Measurements from ENCODE around the gene FOXI1. TPM values are rescaled to one million over a fixed set of nuclear protein-coding genes. Genes with fewer than 3 reads are reported as not detected.
"Not testable (repeated sequence)": the region's sequence is repeated elsewhere in the genome, so short reads cannot be mapped to it uniquely, and the experiment has no call there.

The FOXI1 gene
- total RNA-seq, 1 donor from 2014 or later: not detected

DNA sequence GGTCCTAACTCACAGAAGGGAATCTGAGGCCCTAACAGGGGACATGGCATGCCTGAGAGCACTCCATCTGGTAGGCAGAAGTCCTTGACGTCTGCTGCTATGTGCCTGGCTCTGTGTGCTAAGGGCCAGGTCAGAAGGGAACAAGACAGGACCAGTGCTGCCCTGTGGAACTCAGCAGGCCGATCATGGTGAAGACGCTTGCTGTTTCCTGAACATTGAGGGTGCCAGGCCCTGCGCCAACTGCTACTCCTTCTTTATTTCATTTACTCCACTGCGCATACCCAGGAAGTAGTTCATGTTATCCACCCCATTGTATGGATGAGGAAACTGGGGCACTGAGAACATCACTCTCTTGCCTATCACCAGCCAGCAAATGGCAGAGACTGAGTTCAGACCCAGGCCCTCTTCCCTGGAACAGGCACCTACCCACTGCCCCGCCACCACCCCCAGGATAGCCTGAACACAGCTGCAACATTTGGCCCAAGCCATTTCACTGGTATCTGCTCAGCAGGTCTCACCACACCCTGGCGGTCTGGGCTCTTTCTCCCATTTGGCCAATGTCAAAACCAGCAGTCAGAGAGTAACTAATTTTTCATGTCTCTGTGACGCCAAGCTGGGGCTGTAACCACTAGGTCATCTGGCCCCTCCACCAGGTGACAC, 24.8 kb upstream of the FOXI1 start:
- no peak overlapping the region for H3K27ac Mint-ChIP-seq
- no peak for TF ChIP-seq CTCF (conservative IDR thresholded peaks at IDR 0.05)
- no peaks in the 10 kb centered on the region for H3K4me1 Mint-ChIP-seq (ENCODE audit: unreplicated experiment)
- H3K9me3 Mint-ChIP-seq: no peaks in the 10 kb centered on the region
- no peak for DNase-seq (ENCODE audit: extremely low spot score, unreplicated experiment)
- peaks cover 40% of the 10 kb centered on the region for H3K27me3 Mint-ChIP-seq
- H3K36me3 Mint-ChIP-seq: no peaks in the 10 kb centered on the region
- H3K4me3 Mint-ChIP-seq: no peak overlapping the region

- Mint-ChIP-seq H3K27ac (no peak overlapping the region), H3K4me1 (ENCODE audit: unreplicated experiment) (no peaks in the 10 kb centered on the region), H3K27me3 (peaks cover 43% of the 10 kb centered on the region), H3K4me3 (no peak overlapping the region), H3K36me3 (no peaks in the 10 kb centered on the region), H3K9me3 (no peaks in the 10 kb centered on the region)
- no peak for TF ChIP-seq CTCF (conservative IDR thresholded peaks at IDR 0.05)
- no peak for DNase-seq (ENCODE audit: extremely low spot score, unreplicated experiment)
Measured at GRCh38 chr5:170081616-170082015, 24.1 kb upstream of the FOXI1 start.

GRCh38 chr5:170082701-170083100, 23.0 kb upstream of the FOXI1 start:
- H3K27me3 Mint-ChIP-seq: peaks cover 37% of the 10 kb centered on the region

DNA sequence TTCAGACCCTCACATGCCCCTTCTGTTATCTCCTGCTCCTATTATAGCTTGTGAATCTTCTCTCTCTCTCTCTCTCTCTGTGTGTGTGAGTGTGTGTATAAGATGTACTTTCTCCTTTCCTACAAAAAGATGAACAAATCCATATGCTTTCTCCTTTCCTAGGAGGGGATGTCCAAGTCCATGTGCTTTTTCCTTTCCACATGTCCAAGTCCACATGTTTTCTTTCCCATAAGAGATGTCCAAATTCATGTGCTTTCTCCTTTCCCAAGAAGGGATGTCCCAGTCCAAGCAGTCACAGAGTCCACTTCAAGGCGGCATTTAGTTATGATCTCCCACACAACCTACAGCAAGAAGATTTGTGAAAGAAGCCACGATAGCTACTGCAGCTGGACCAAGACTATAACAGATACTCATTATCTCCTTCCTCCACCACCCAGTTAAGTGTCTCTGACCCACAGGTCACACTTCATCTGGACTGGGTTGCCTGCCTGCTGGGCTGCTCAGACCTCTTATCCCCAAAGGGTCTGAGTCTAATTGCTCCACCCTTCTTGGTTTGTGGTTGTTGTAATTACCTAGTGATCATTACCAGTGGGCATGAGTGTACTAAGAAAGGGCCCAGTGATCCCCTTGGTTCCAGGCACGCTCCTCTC, 18.4 kb upstream of the FOXI1 start:
- H3K27me3 Mint-ChIP-seq: peaks cover 40% of the 10 kb centered on the region
- H3K4me1 Mint-ChIP-seq (ENCODE audit: unreplicated experiment): no peaks in the 10 kb centered on the region
- H3K36me3 Mint-ChIP-seq: no peaks in the 10 kb centered on the region
- TF ChIP-seq CTCF (conservative IDR thresholded peaks at IDR 0.05): no peak
- H3K9me3 Mint-ChIP-seq: no peaks in the 10 kb centered on the region
- no peak overlapping the region for H3K4me3 Mint-ChIP-seq
- no peak for DNase-seq (ENCODE audit: extremely low spot score, unreplicated experiment)
- no peak overlapping the region for H3K27ac Mint-ChIP-seq

More at GRCh38 chr5:170082701-170083100, 23.0 kb upstream of the FOXI1 start:
- H3K4me1 Mint-ChIP-seq (ENCODE audit: unreplicated experiment): no peaks in the 10 kb centered on the region
- TF ChIP-seq CTCF (conservative IDR thresholded peaks at IDR 0.05): no peak
- H3K4me3 Mint-ChIP-seq: no peak overlapping the region
- H3K9me3 Mint-ChIP-seq: no peaks in the 10 kb centered on the region
- H3K36me3 Mint-ChIP-seq: no peaks in the 10 kb centered on the region
- H3K27ac Mint-ChIP-seq: no peak overlapping the region
- no peak for DNase-seq (ENCODE audit: extremely low spot score, unreplicated experiment)

- Mint-ChIP-seq H3K4me3 (no peak overlapping the region), H3K9me3 (no peaks in the 10 kb centered on the region), H3K27me3 (peaks cover 53% of the 10 kb centered on the region), H3K36me3 (no peaks in the 10 kb centered on the region), H3K4me1 (ENCODE audit: unreplicated experiment) (no peaks in the 10 kb centered on the region), H3K27ac (no peak overlapping the region)
- TF ChIP-seq CTCF (conservative IDR thresholded peaks at IDR 0.05): no peak
- DNase-seq (ENCODE audit: extremely low spot score, unreplicated experiment): no peak
Measured at GRCh38 chr5:170092455-170093101, 13.1 kb upstream of the FOXI1 start.

GRCh38 chr5:170094329-170094728, 11.4 kb upstream of the FOXI1 start:
- not testable (repeated sequence) for H3K4me3 Mint-ChIP-seq; H3K9me3 Mint-ChIP-seq; DNase-seq (ENCODE audit: extremely low spot score, unreplicated experiment); H3K27ac Mint-ChIP-seq; H3K4me1 Mint-ChIP-seq (ENCODE audit: unreplicated experiment); H3K36me3 Mint-ChIP-seq
- peaks cover 46% of the 10 kb centered on the region for H3K27me3 Mint-ChIP-seq

Measured in type B pancreatic cell (in vitro differentiated cells).